Stimulated activated naive CD8-positive, alpha-beta T cell treated with anti-CD3 and anti-CD28 coated beads, Interleukin-15, Interleukin-2, amounts not matched to agents 100 U/mL and 50 U/mL, for 24 hours (primary cell): ENCODE results near the gene CASK.
A peak's percentile ranks its signal among the peaks of the same experiment; 100 is the strongest.
"Not testable (repeated sequence)": the region's sequence is repeated elsewhere in the genome, so short reads cannot be mapped to it uniquely, and the experiment has no call there.

Experiments
- ATAC-seq: fragments of 150-1000 bp; cut with Tn5 transposase; one replicate; pipeline ENCODE4 v1.10.0; 2021
- DNase-seq: peaks from one replicate; pipeline ENCODE4 v3.0.0; 2021

Gene CASK

GRCh38 chrX:41693024-41693423 lies 230.3 kb downstream of the CASK start:
- ATAC-seq (no peak), DNase-seq (no peak)

GRCh38 chrX:41692162-41692749 lies 231.1 kb downstream of the CASK start:
- ATAC-seq = no peak
- no peak for DNase-seq

GRCh38 chrX:41689711-41690110 lies 233.6 kb downstream of the CASK start:
- DNase-seq = no peak

GRCh38 chrX:41688835-41689234 lies 234.5 kb downstream of the CASK start, which contains the start of gene GPR34:
Gene GPR34, plus strand, starts transcription at chrX:41688973. Its CDS starts 6,661 bp downstream, at chrX:41695634.
- ATAC-seq (peak; percentile 93), DNase-seq (no peak)

More at GRCh38 chrX:41689711-41690110, 233.6 kb downstream of the CASK start:
- ATAC-seq = no peak

- no peak for DNase-seq
- no peak for ATAC-seq
Observed at GRCh38 chrX:41688156-41688555, 235.2 kb downstream of the CASK start.

- ATAC-seq (no peak), DNase-seq (no peak)
Observed at GRCh38 chrX:41686788-41687187, 236.6 kb downstream of the CASK start.

GRCh38 chrX:41684940-41685339 lies 238.4 kb downstream of the CASK start:
- no peak for ATAC-seq
- no peak for DNase-seq

- no peak for DNase-seq
- no peak for ATAC-seq
Observed at GRCh38 chrX:41684138-41684537, 239.2 kb downstream of the CASK start.

- ATAC-seq (no peak), DNase-seq (no peak)
Observed at GRCh38 chrX:41677183-41678060, 245.9 kb downstream of the CASK start.

- not testable (repeated sequence) for ATAC-seq, DNase-seq
Observed at GRCh38 chrX:41676361-41676760, 247.0 kb downstream of the CASK start.

GRCh38 chrX:41672643-41673042 lies 250.7 kb downstream of the CASK start:
- no peak for ATAC-seq

GRCh38 chrX:41671082-41671481 lies 252.3 kb downstream of the CASK start:
- ATAC-seq (no peak), DNase-seq (no peak)

More at GRCh38 chrX:41672643-41673042, 250.7 kb downstream of the CASK start:
- no peak for DNase-seq

GRCh38 chrX:41670112-41670511 lies 253.2 kb downstream of the CASK start:
- DNase-seq (no peak), ATAC-seq (no peak)

GRCh38 chrX:41667631-41668030 lies 255.7 kb downstream of the CASK start:
- ATAC-seq (peak; percentile 56), DNase-seq (no peak)

GRCh38 chrX:41666251-41666650 lies 257.1 kb downstream of the CASK start:
- ATAC-seq = peak; percentile 26
- no peak for DNase-seq

- ATAC-seq = no peak
Observed at GRCh38 chrX:41665686-41666085, 257.7 kb downstream of the CASK start.

GRCh38 chrX:41664908-41665307 lies 258.4 kb downstream of the CASK start:
- DNase-seq (no peak), ATAC-seq (no peak)

More at GRCh38 chrX:41665686-41666085, 257.7 kb downstream of the CASK start:
- no peak for DNase-seq

GRCh38 chrX:41664375-41664901 lies 258.9 kb downstream of the CASK start:
- ATAC-seq (peak; percentile 83), DNase-seq (peak; percentile 22)

- ATAC-seq (no peak), DNase-seq (no peak)
Observed at GRCh38 chrX:41661366-41662095, 261.8 kb downstream of the CASK start.

- DNase-seq (no peak), ATAC-seq (no peak)
Observed at GRCh38 chrX:41655631-41656030, 267.7 kb downstream of the CASK start.

GRCh38 chrX:41655101-41655500 lies 268.3 kb downstream of the CASK start:
- DNase-seq = no peak
- ATAC-seq = no peak

GRCh38 chrX:41653125-41653524 lies 270.2 kb downstream of the CASK start:
- ATAC-seq = no peak
- no peak for DNase-seq
